Middle frontal gyrus (tissue), 1 donor: ENCODE data around the gene NTN1.

Experiments used
- DNase-seq: peaks from one replicate; pipeline ENCODE4 v3.0.0-alpha.2; 2015; ENCODE audit warnings: low spot score; ENCODE audit errors: extremely low spot score

The NTN1 gene

GRCh38 chr17:9192010-9192409, 170.7 kb downstream of the NTN1 start:
- no peak for DNase-seq

- DNase-seq, result no peak
Observed at GRCh38 chr17:9195411-9195810, 174.1 kb downstream of the NTN1 start.

GRCh38 chr17:9195961-9196670, 174.8 kb downstream of the NTN1 start:
- no peak for DNase-seq

- no peak for DNase-seq
Observed at GRCh38 chr17:9199571-9200551, 178.6 kb downstream of the NTN1 start.

- DNase-seq, result no peak
Observed at GRCh38 chr17:9200699-9201359, 179.5 kb downstream of the NTN1 start.

- no peak for DNase-seq
Observed at GRCh38 chr17:9202532-9202931, 181.2 kb downstream of the NTN1 start.

- no peak for DNase-seq
Observed at GRCh38 chr17:9203771-9204425, 182.6 kb downstream of the NTN1 start.

- no peak for DNase-seq
Observed at GRCh38 chr17:9204637-9205329, 183.5 kb downstream of the NTN1 start.

- DNase-seq, result no peak
Observed at GRCh38 chr17:9205520-9206409, 184.5 kb downstream of the NTN1 start.

GRCh38 chr17:9206410-9206703, 185.0 kb downstream of the NTN1 start:
- DNase-seq, result no peak

GRCh38 chr17:9206741-9207332, 185.5 kb downstream of the NTN1 start:
- DNase-seq, result no peak

- DNase-seq, result no peak
Observed at GRCh38 chr17:9208381-9209105, 187.2 kb downstream of the NTN1 start.

- no peak for DNase-seq
Observed at GRCh38 chr17:9209347-9209746, 188.0 kb downstream of the NTN1 start.

- no peak for DNase-seq
Observed at GRCh38 chr17:9209781-9210370, 188.6 kb downstream of the NTN1 start.

- no peak for DNase-seq
Observed at GRCh38 chr17:9211133-9211765, 189.9 kb downstream of the NTN1 start.

- no peak for DNase-seq
Observed at GRCh38 chr17:9212376-9213302, 191.3 kb downstream of the NTN1 start.

- no peak for DNase-seq
Observed at GRCh38 chr17:9213303-9213640, 192.0 kb downstream of the NTN1 start.
